ENCODE data around the gene XRRA1. TPM values are rescaled to one million over a fixed set of nuclear protein-coding genes. Genes with fewer than 3 reads are reported as not detected.

XRRA1 gene
- total RNA-seq, 1 donor from 2014 or later, result 11.4 TPM

DNA sequence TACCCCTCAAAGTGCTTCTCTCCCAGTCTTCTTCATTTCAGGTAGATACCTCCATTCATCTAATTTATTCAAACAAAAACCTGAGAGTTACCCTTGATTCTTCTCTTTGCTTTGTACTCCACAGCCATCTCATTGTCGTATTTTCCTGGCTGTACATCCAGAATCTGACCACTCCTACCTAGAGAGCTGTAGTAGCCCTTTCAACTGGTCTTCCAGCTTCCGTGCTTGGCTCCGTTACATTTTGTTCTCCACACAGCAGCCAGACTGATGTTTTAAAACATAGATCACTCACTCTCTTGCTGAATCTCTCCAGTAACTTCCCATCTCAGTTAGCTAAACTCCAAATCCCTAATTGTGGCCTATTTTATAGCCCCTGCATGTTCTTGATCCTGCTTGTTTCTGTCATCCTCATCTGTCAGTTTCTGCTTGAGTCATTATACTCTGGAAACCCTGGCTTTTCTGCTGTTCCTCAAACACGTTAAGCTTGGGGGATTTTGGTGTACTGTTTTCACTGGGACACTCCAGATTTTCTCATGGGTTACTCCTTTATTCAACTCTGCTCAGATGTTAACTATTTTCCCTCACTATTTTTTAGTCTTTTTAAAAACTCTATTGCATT is 7.6 kb upstream of the XRRA1 start:
- TF ChIP-seq, protein P1, sequence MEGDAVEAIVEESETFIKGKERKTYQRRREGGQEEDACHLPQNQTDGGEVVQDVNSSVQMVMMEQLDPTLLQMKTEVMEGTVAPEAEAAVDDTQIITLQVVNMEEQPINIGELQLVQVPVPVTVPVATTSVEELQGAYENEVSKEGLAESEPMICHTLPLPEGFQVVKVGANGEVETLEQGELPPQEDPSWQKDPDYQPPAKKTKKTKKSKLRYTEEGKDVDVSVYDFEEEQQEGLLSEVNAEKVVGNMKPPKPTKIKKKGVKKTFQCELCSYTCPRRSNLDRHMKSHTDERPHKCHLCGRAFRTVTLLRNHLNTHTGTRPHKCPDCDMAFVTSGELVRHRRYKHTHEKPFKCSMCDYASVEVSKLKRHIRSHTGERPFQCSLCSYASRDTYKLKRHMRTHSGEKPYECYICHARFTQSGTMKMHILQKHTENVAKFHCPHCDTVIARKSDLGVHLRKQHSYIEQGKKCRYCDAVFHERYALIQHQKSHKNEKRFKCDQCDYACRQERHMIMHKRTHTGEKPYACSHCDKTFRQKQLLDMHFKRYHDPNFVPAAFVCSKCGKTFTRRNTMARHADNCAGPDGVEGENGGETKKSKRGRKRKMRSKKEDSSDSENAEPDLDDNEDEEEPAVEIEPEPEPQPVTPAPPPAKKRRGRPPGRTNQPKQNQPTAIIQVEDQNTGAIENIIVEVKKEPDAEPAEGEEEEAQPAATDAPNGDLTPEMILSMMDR (IDR thresholded peaks at IDR 0.05), result no peak
- H3K27ac ChIP-seq, result no peak overlapping the region
- no peaks in the 10 kb centered on the region for H3K36me3 ChIP-seq
- intact Hi-C loops (cut with DNase I), result no loop called here
- H3K27me3 ChIP-seq, result no peaks in the 10 kb centered on the region
- H3K4me3 ChIP-seq, result no peak overlapping the region
- DNase-seq (ENCODE audit: low spot score in 2 of 2), result no peak
- no peaks in the 10 kb centered on the region for H3K9me3 ChIP-seq
- peaks cover 0 to 17% of the 10 kb centered on the region in 2 donors for H3K4me1 ChIP-seq

DNA sequence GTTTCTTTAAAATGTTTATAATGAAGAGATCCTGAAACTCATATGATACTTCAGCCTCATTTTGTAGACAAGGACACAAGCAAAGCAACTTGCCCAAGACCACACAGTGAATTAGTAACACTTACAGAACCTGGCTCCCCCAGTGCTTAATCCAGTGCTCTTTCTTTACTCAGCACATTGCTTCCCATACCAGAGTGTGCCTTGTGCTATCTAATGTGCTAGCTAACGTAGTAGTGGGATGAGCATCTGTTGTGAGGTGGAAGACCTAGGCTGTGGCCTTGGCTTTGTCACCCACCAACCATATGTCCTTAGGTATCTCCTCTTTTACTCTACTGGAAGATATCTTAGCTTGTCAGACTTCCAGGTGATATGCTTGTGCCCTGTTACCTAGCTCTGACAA is 5.3 kb upstream of the XRRA1 start:
- DNase-seq (ENCODE audit: low spot score in 2 of 2), result no peak
- Histone ChIP-seq H3K4me1 (peaks cover 6 to 20% of the 10 kb centered on the region in 2 donors), H3K36me3 (no peaks in the 10 kb centered on the region), H3K27me3 (no peaks in the 10 kb centered on the region), H3K4me3 (no peak overlapping the region), H3K27ac (no peak overlapping the region), H3K9me3 (no peaks in the 10 kb centered on the region)
- TF ChIP-seq, protein P1 (IDR thresholded peaks at IDR 0.05), result no peak
- intact Hi-C loops (cut with DNase I), result no loop called here

DNA sequence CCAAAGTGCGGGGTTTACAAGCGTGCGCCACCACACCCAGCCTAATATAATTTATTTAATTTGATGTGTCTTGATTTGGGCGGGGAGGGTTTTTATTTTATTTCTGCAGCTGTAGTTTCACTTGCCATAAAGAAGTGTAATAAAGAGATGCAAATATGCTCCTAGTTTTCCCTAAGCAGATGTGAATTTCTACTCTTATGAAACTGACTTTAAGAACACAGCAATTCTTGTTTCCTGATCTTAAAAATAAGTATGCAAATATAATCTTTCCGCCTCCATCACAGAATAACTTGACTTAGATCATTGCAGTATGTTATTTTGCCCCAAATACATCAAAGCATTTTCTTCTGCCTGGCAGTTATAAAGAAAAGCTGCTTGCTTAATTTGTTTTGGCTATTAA is 4.6 kb upstream of the XRRA1 start:
- no peaks in the 10 kb centered on the region for H3K9me3 ChIP-seq
- H3K27me3 ChIP-seq, result no peaks in the 10 kb centered on the region
- H3K36me3 ChIP-seq, result no peaks in the 10 kb centered on the region
- H3K4me1 ChIP-seq, result peaks cover 6 to 20% of the 10 kb centered on the region in 2 donors
- TF ChIP-seq, protein P1 (IDR thresholded peaks at IDR 0.05), result no peak
- no peak overlapping the region for H3K27ac ChIP-seq
- intact Hi-C loops (cut with DNase I), result no loop called here
- DNase-seq (ENCODE audit: low spot score in 2 of 2), result no peak
- H3K4me3 ChIP-seq, result no peak overlapping the region

DNA sequence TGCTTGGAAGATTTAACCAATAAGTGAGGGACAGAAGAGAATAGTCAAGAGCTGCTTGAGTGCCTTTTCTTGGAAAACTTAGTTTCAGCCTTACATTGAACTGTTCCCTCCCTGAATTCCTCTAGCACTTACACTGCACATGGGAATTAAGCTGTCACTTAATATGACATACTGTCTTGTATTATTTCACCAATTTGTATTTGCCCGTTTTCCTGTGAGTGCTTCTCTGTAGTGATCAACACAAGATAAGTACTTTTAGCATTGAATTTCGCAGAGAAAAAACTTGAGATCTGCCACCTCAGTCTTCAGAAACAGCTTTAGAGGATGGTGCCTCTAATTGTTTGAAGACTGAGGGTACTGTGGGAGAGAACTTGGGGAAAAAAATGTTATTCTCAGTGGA is 3.9 kb upstream of the XRRA1 start:
- no peak for DNase-seq (ENCODE audit: low spot score in 2 of 2)
- no peaks in the 10 kb centered on the region for H3K36me3 ChIP-seq
- H3K4me1 ChIP-seq, result peaks cover 6 to 24% of the 10 kb centered on the region in 2 donors
- intact Hi-C loops (cut with DNase I), result no loop called here
- no peak overlapping the region for H3K4me3 ChIP-seq
- H3K27me3 ChIP-seq, result no peaks in the 10 kb centered on the region
- TF ChIP-seq, protein P1 (IDR thresholded peaks at IDR 0.05), result no peak
- no peak overlapping the region for H3K27ac ChIP-seq
- H3K9me3 ChIP-seq, result no peaks in the 10 kb centered on the region

DNA sequence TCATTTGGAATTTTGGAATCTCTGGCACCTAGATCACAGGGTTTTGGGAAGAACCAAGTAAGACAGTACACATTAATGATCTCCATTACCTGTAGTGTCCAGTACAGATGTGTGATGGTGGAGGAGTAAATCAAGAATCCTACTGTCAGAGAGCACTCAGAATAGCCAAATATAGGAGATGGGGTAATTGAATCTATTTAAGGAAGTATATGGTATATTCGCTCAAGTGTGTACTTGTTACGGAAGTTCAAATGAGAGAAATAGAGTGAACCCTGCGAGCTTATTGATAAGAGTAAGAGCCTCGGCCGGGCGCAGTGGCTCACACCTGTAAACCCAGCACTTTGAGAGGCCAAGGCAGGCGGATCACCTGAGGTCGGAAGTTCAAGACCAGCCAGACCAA is 2.3 kb upstream of the XRRA1 start:
- Histone ChIP-seq H3K9me3 (no peaks in the 10 kb centered on the region), H3K4me3 (no peak overlapping the region), H3K36me3 (no peaks in the 10 kb centered on the region), H3K4me1 (peaks cover 6 to 18% of the 10 kb centered on the region in 2 donors), H3K27me3 (no peaks in the 10 kb centered on the region), H3K27ac (no peak overlapping the region)
- no peak for DNase-seq (ENCODE audit: low spot score in 2 of 2)
- intact Hi-C loops (cut with DNase I), result no loop called here
- TF ChIP-seq, protein P1 (IDR thresholded peaks at IDR 0.05), result no peak

All from ascending aorta (tissue), 2 donors.